ENCODE data around the gene PPP1R3E.

PPP1R3E gene

DNA sequence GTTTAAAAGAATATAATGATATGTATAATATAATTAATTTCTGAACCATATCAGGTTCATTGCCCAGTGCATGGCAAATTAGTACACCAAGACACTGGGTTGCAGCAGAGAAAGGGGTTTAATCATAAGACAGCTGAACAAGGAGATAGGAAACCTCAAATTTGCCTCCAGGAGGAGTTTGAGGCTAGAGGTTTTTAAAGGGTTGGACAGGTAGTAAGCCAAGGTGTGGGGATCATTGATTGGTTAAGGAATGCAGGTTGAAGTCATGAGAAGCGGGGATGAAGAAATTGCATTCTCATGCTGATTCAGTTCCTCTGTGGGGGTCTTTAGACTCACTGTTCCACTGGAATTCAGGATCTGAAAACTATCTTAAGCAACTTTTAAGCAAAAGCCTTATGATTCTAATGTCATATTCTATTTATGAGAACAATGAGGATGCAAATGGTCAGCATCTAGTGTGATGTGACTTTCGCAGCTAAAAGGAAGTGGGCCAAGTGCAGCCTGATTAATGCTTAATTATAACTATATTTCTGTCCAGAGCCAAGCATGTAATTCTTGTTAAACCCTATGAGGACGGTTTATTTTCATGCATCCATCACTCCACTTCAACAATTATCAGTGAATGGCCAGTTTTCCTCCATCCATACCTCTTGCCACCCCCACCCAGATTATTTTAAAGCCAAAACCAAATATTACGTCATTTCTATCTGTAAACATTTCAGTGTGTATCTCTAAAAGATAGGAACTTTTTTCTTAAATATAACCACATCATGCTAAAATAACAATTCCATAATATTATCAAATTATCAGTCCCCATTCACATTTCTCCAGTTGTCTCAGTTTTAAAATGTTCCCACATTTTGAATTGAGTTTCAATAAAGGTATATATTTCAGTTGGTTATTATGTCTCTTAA is 50.0 kb downstream of the PPP1R3E start:
- DNase-seq (ENCODE audit: low read depth), result no peak
- no peak overlapping the region for H3K4me3 ChIP-seq (ENCODE audit: control insufficient read depth, low read depth, low read length)
- TF ChIP-seq, protein P1, sequence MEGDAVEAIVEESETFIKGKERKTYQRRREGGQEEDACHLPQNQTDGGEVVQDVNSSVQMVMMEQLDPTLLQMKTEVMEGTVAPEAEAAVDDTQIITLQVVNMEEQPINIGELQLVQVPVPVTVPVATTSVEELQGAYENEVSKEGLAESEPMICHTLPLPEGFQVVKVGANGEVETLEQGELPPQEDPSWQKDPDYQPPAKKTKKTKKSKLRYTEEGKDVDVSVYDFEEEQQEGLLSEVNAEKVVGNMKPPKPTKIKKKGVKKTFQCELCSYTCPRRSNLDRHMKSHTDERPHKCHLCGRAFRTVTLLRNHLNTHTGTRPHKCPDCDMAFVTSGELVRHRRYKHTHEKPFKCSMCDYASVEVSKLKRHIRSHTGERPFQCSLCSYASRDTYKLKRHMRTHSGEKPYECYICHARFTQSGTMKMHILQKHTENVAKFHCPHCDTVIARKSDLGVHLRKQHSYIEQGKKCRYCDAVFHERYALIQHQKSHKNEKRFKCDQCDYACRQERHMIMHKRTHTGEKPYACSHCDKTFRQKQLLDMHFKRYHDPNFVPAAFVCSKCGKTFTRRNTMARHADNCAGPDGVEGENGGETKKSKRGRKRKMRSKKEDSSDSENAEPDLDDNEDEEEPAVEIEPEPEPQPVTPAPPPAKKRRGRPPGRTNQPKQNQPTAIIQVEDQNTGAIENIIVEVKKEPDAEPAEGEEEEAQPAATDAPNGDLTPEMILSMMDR (IDR thresholded peaks at IDR 0.05; ENCODE audit: control insufficient read depth, insufficient read depth, low read depth, low read length, missing control alignments), result no peak

DNA sequence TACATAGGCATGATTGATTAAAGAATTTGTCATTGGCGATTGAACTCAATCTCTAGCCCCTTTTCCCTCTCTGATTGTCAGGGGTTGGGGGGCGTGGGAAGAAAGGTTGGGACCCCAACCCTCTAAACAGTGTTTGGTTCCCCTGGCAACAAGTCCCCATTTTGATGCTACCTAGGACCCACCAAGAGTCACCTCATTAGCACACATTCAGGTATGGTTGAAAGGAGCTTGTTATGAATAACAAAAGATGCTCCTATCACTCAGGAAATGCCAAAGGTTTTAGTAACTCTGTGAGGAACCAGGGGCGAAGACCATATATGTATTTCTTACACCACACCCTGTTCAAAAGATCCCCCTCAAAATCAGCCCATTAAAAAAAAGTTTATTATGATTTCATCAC is 50.7 kb downstream of the PPP1R3E start:
- no peak overlapping the region for H3K4me3 ChIP-seq (ENCODE audit: control insufficient read depth, low read depth, low read length)
- TF ChIP-seq, protein P1 (IDR thresholded peaks at IDR 0.05; ENCODE audit: control insufficient read depth, insufficient read depth, low read depth, low read length, missing control alignments), result no peak
- no peak for DNase-seq (ENCODE audit: low read depth)

DNA sequence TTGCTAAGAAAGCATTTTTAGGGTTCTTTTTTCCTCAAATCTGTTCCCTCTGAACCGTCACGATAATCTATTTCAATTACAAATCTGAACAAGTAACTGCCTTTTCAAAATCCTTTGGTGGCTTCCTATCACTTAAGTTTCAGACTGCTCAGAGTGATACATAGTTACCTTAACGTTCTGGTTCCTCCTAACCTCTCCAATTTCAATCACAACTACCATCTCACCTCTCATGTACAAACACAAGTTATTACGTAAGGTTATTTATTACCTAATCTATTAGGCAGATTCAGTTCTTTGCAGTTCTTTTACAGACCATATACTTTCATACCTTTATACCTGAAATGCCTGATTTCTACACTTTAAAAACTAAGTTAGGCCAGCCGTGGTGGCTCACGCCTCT is 52.8 kb downstream of the PPP1R3E start:
- H3K4me3 ChIP-seq (ENCODE audit: control insufficient read depth, low read depth, low read length), result no peak overlapping the region
- no peak for DNase-seq (ENCODE audit: low read depth)
- TF ChIP-seq, protein P1 (IDR thresholded peaks at IDR 0.05; ENCODE audit: control insufficient read depth, insufficient read depth, low read depth, low read length, missing control alignments), result no peak

DNA sequence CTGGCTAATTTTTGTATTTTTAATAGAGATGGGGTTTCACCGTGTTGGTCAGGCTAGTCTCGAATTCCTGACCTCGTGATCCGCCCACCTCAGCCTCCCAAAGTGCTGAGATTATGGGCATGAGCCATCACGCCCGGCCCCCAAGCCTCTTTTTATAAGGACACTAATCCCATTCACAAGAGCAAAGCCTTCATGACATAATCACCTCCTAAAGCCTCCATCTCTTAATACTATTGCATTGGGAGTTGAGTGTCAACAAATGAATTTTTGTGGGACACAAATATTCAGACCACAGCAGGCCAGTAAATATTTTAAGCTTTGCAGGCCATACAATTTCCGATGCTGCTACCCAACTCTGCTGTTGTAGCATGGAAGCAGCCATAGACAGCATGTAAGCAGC is 54.1 kb downstream of the PPP1R3E start:
- H3K4me3 ChIP-seq (ENCODE audit: control insufficient read depth, low read depth, low read length), result no peak overlapping the region
- DNase-seq (ENCODE audit: low read depth), result no peak
- TF ChIP-seq, protein P1 (IDR thresholded peaks at IDR 0.05; ENCODE audit: control insufficient read depth, insufficient read depth, low read depth, low read length, missing control alignments), result no peak
